ENCODE data around the gene PHLDA3.
"Not testable (repeated sequence)": the region's sequence is repeated elsewhere in the genome, so short reads cannot be mapped to it uniquely, and the experiment has no call there.

The PHLDA3 gene

DNA sequence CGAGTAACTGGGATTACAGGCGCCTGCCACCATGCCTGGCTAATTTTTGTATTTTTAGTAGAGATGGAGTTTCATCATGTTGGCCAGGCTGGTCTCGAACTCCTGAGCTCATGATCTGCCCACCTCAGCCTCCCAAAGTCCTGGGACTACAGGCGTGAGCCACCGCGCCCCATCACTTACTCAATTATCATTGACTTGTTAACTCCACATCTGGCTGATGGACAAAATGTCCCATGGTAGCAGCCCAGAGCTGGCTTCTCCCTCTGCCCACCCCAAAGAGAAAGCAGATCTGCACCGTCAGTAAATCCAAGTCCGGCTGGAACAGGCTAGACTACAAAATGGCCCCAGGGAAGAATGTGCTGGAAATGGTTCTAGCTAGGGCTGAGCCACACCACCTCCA is 3.3 kb upstream of the PHLDA3 start:
- not testable (repeated sequence) for H3K9ac ChIP-seq (ENCODE audit: low read length); H3K27me3 ChIP-seq (replicated peaks; ENCODE audit: control insufficient read depth, insufficient read depth, low read length); H3K4me3 ChIP-seq (ENCODE audit: low read length); DNase-seq (ENCODE audit: low read depth); H3K36me3 ChIP-seq (ENCODE audit: control insufficient read depth, insufficient read depth, low read length, severe bottlenecking); H3K9me3 ChIP-seq (ENCODE audit: control insufficient read depth, low read length)
- peaks cover 25% of the 10 kb centered on the region for H3K4me1 ChIP-seq (ENCODE audit: control insufficient read depth, insufficient read depth, low read length)

DNA sequence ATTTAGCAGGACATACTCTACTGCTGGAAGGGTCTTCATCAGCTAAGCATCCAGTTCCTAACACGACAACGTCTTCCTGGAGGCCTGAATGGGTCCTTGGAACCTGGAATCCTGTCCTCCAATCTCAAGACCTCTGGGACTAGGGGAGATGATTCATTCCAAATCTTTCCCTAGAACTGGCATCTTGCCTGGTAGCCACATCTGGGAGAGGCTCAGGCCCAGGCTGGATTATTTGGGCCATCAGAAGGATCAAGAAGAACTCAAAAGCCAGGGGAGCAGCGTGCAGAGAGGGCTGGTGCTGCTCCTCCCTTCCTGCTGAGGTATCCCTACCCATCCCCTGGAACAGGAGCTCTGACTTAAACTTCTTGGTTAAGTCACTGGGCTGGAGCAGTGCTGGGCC is 2.8 kb upstream of the PHLDA3 start:
- Histone ChIP-seq H3K4me1 (ENCODE audit: control insufficient read depth, insufficient read depth, low read length) (peaks cover 23% of the 10 kb centered on the region), H3K9me3 (ENCODE audit: control insufficient read depth, low read length) (no peaks in the 10 kb centered on the region), H3K4me3 (ENCODE audit: low read length) (no peak overlapping the region), H3K27me3 (replicated peaks; ENCODE audit: control insufficient read depth, insufficient read depth, low read length) (no peaks in the 10 kb centered on the region), H3K36me3 (ENCODE audit: control insufficient read depth, insufficient read depth, low read length, severe bottlenecking) (no peaks in the 10 kb centered on the region), H3K9ac (ENCODE audit: low read length) (no peak overlapping the region)
- peak; percentile 81 for DNase-seq (ENCODE audit: low read depth)

DNA sequence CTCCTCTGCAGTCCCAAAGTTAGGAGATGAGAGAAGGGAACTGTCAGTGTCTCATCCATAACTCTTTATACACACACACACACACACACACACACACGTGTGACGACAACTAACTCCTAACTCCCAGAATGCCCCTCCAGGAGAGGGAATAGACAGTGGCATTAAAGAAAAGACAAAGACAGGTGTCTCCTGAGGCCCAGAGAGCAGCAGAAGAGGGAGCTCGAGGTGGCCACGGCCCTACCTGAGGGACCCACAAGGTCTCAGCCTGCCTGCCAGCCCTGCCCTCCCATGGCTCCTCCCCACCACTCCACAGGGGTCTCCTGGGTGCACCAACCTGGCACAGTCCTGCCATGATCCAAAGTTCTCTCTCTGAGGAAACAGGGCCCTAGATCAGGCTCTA is 1.6 kb upstream of the PHLDA3 start:
- H3K9ac ChIP-seq (ENCODE audit: low read length): no peak overlapping the region
- no peaks in the 10 kb centered on the region for H3K27me3 ChIP-seq (replicated peaks; ENCODE audit: control insufficient read depth, insufficient read depth, low read length)
- no peak for DNase-seq (ENCODE audit: low read depth)
- H3K9me3 ChIP-seq (ENCODE audit: control insufficient read depth, low read length): no peaks in the 10 kb centered on the region
- peaks cover 8% of the 10 kb centered on the region for H3K36me3 ChIP-seq (ENCODE audit: control insufficient read depth, insufficient read depth, low read length, severe bottlenecking)
- H3K4me3 ChIP-seq (ENCODE audit: low read length): no peak overlapping the region
- peaks cover 24% of the 10 kb centered on the region for H3K4me1 ChIP-seq (ENCODE audit: control insufficient read depth, insufficient read depth, low read length)

DNA sequence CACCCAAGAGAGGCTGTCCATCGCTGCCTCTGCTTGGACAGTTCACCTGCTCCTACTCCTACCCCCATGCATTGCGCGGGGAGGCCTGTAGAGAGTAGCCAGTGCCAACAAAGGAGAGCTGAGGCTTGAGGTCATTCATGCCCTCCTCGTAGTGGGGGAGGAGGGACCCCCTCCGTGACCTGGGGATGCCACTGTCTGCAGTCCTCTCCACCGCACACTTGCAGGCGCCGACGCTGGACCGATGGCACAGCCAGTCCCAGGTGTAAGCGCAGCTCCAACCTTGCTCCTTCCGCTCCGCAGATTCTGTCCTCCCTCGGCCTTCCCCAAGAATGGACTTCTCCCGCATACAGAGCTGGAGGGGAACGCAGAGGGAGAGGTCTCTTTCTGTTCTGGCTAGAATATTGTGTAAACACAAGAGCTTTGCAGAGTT is 672 bp upstream of the PHLDA3 start:
- peaks cover 17% of the 10 kb centered on the region for H3K36me3 ChIP-seq (ENCODE audit: control insufficient read depth, insufficient read depth, low read length, severe bottlenecking)
- no peaks in the 10 kb centered on the region for H3K27me3 ChIP-seq (replicated peaks; ENCODE audit: control insufficient read depth, insufficient read depth, low read length)
- no peak for DNase-seq (ENCODE audit: low read depth)
- peak overlapping the region; percentile 99 for H3K9ac ChIP-seq (ENCODE audit: low read length)
- H3K9me3 ChIP-seq (ENCODE audit: control insufficient read depth, low read length): no peaks in the 10 kb centered on the region
- H3K4me1 ChIP-seq (ENCODE audit: control insufficient read depth, insufficient read depth, low read length): peaks cover 33% of the 10 kb centered on the region
- peak overlapping the region; percentile 97 for H3K4me3 ChIP-seq (ENCODE audit: low read length)

DNA sequence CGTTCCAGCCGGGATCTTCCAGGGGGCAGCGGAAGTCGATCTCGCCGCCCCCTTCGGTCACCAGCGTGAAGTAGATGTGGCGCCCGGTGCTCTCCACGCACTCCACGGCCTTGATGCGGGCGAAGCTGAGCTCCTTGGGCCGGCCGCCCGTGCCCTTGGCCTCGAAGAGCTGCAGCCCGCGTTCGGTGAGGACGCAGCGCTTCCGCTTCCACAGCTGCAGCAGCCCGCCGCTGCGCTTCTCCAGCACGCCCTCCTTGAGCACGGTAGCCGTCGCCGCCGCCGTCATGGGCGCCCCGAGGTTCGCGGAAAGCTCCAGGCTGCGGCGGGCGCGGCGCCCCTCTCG is 516 bp downstream of the PHLDA3 start:
- H3K27me3 ChIP-seq (replicated peaks; ENCODE audit: control insufficient read depth, insufficient read depth, low read length): no peaks in the 10 kb centered on the region
- no peaks in the 10 kb centered on the region for H3K9me3 ChIP-seq (ENCODE audit: control insufficient read depth, low read length)
- H3K36me3 ChIP-seq (ENCODE audit: control insufficient read depth, insufficient read depth, low read length, severe bottlenecking): peaks cover 24% of the 10 kb centered on the region
- peaks cover 44% of the 10 kb centered on the region for H3K4me1 ChIP-seq (ENCODE audit: control insufficient read depth, insufficient read depth, low read length)
- H3K9ac ChIP-seq (ENCODE audit: low read length): peak overlapping the region; percentile 99
- H3K4me3 ChIP-seq (ENCODE audit: low read length): peak overlapping the region; percentile 97
- peak; percentile 58 for DNase-seq (ENCODE audit: low read depth)

DNA sequence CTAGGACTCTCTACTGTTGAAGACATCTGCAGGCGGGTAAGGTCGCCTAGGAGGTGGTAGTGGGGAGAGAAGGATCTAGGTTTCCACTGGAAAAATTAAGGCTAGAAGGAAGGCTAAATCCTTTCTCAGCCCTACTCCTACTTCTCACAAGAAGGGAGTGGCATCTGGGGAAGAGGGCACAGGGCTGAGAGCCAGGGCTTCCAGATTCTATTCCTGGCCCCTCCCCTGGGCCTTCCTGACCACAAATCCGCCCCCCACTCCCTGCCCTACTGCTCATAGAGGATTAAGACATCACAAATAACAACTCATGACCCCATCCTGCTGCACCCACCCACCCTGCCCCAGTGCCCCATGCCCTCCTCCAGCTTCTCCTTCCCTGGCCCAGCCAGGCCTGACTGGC is 2.5 kb downstream of the PHLDA3 start:
- Histone ChIP-seq H3K9me3 (ENCODE audit: control insufficient read depth, low read length) (no peaks in the 10 kb centered on the region), H3K4me1 (ENCODE audit: control insufficient read depth, insufficient read depth, low read length) (peaks cover 57% of the 10 kb centered on the region), H3K27me3 (replicated peaks; ENCODE audit: control insufficient read depth, insufficient read depth, low read length) (no peaks in the 10 kb centered on the region), H3K36me3 (ENCODE audit: control insufficient read depth, insufficient read depth, low read length, severe bottlenecking) (peaks cover 24% of the 10 kb centered on the region), H3K4me3 (ENCODE audit: low read length) (peak overlapping the region; percentile 97), H3K9ac (ENCODE audit: low read length) (peak overlapping the region; percentile 99)
- DNase-seq (ENCODE audit: low read depth): peak; percentile 70

DNA sequence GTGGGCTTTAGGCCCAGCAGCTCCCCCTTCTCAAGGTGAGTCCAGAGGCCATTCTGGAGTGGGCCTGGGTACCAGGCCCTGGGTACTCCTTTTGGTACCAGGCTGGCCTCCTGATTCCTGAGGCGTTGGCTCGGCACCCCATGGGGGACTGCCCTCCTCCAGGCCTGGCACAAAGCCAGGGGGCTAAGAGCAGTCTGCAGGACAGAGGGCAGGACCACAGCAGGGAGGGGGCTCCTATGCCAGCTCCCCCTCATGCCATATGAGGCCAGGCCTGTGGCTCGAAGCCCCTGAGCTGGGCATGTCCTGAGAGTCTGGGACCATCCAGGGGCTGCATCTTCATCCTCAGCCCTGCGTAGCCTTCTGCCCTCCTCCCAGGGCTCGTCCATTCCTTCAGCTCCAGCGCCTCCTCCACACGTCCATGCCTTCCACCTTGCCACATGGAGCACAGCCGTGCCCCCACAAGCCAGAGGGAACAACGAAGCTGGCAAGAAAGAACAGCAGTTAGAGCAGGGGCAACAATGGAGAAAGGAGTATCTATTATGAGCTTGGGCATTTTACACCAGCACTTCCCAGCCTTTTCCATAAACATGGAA is 3.2 kb downstream of the PHLDA3 start:
- no peaks in the 10 kb centered on the region for H3K27me3 ChIP-seq (replicated peaks; ENCODE audit: control insufficient read depth, insufficient read depth, low read length)
- no peak for DNase-seq (ENCODE audit: low read depth)
- H3K36me3 ChIP-seq (ENCODE audit: control insufficient read depth, insufficient read depth, low read length, severe bottlenecking): peaks cover 24% of the 10 kb centered on the region
- H3K4me3 ChIP-seq (ENCODE audit: low read length): peak overlapping the region; percentile 97
- no peaks in the 10 kb centered on the region for H3K9me3 ChIP-seq (ENCODE audit: control insufficient read depth, low read length)
- H3K4me1 ChIP-seq (ENCODE audit: control insufficient read depth, insufficient read depth, low read length): peaks cover 62% of the 10 kb centered on the region
- peak overlapping the region; percentile 99 for H3K9ac ChIP-seq (ENCODE audit: low read length)

DNA sequence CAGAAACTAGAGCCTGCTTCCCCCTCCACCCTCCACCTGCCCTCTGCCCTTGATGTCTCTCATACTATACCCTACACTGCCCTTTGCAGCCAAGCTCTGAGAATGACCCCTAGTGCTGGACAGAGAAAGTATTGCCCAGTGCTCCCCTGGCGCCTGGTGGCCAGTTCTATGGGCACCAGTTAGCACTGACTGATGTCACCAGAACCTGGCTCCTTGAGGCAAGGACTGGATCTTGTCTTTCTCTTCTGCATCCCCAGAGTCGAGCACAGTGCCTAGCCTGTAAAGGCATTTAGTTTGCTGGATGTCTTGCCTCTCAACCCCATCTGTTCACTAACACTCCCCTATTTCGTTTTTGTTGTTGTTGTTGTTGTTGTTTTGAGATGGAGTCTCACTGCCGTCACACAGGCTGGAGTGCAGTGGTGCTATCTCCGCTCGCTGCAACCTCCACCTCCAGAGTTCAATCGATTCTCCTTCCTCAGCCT is 5.9 kb downstream of the PHLDA3 start:
- peaks cover 24% of the 10 kb centered on the region for H3K36me3 ChIP-seq (ENCODE audit: control insufficient read depth, insufficient read depth, low read length, severe bottlenecking)
- H3K9ac ChIP-seq (ENCODE audit: low read length): peak overlapping the region; percentile 99
- H3K4me3 ChIP-seq (ENCODE audit: low read length): no peak overlapping the region
- H3K9me3 ChIP-seq (ENCODE audit: control insufficient read depth, low read length): no peaks in the 10 kb centered on the region
- no peaks in the 10 kb centered on the region for H3K27me3 ChIP-seq (replicated peaks; ENCODE audit: control insufficient read depth, insufficient read depth, low read length)
- H3K4me1 ChIP-seq (ENCODE audit: control insufficient read depth, insufficient read depth, low read length): peaks cover 69% of the 10 kb centered on the region
- DNase-seq (ENCODE audit: low read depth): peak; percentile 36

DNA sequence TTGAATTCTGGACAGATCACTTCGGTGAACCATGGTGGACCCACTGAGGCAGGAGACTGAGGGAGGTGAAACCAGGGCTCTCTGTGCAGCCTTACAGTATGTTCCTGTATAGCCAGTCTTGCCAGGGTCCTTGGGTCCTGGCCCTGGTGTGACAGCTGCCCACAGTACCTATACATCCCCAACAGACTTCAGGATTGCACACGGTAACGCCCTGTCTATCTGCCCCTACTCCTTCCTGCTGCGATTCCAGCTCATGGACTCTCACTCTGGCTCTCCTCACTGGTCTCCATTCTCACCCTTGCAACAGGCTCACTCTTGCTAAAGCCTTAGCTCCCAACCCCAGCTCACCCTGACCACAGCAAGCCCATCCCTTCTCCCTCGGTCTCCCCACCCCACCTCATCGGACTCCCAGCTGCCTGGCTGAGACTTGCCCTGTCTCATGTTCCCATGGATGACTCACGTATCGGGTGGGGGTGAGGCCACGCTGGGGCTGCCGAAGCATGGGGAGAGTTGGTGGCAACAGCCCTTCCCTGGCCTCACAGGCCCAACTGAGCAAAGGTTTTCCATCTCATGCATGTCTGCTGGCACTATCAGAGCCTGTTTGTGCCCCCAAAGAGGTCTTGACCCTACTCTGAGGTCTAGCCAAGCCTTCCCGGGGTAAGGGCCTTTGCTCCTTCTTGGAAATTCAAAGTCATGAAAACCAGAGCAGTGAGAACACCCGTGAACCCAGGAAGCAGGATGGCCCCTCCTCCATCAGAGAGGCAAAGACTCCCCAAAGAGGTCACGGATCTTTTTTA is 7.1 kb downstream of the PHLDA3 start:
- Histone ChIP-seq H3K36me3 (ENCODE audit: control insufficient read depth, insufficient read depth, low read length, severe bottlenecking) (peaks cover 24% of the 10 kb centered on the region), H3K4me3 (ENCODE audit: low read length) (peak overlapping the region; percentile 62), H3K9me3 (ENCODE audit: control insufficient read depth, low read length) (no peaks in the 10 kb centered on the region), H3K27me3 (replicated peaks; ENCODE audit: control insufficient read depth, insufficient read depth, low read length) (no peaks in the 10 kb centered on the region), H3K9ac (ENCODE audit: low read length) (peak overlapping the region; percentile 99), H3K4me1 (ENCODE audit: control insufficient read depth, insufficient read depth, low read length) (peaks cover 80% of the 10 kb centered on the region)
- DNase-seq (ENCODE audit: low read depth): peak; percentile 98

DNA sequence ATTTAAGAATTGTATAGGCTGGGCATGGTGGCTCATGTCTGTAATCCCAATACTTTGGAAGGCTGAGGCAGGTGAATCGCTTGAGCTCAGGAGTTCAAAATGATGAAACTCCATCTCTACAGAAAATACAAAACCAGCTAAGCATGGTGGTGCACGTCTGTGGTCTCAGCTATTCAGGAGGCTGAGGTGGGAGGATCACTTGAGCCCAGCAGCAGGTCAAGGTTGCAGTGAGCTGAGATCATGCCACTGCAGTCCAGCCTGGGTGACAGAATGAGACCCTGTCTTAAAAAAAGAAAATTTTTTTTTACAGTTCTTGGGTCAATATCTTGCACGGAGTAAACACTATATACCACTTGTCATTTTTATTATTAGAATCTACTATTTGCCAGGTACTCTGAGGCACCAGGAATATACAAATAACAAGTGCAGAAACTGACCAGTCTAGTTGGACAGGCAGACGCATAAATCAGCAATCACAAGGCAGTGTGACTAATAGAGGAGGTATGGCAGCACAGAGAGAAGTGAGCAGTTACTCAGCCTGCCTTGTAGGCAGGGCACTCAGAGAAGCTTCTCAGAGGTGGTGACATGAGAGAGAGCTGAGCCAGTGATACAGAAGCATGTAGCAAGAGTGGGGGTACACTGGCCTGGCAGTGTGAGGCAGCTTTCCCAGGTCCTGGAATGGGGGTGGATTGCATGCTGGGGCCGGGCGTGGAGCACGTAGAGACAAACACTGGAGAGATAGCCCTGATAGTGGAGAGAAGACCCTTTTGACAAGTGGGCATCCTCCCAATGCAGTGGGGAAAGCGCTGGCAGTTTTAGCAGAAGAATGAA is 8.0 kb downstream of the PHLDA3 start:
- peak; percentile 95 for DNase-seq (ENCODE audit: low read depth)
- H3K4me1 ChIP-seq (ENCODE audit: control insufficient read depth, insufficient read depth, low read length): peaks cover 84% of the 10 kb centered on the region
- peak overlapping the region; percentile 62 for H3K4me3 ChIP-seq (ENCODE audit: low read length)
- peaks cover 20% of the 10 kb centered on the region for H3K36me3 ChIP-seq (ENCODE audit: control insufficient read depth, insufficient read depth, low read length, severe bottlenecking)
- no peaks in the 10 kb centered on the region for H3K27me3 ChIP-seq (replicated peaks; ENCODE audit: control insufficient read depth, insufficient read depth, low read length)
- H3K9ac ChIP-seq (ENCODE audit: low read length): peak overlapping the region; percentile 87
- no peaks in the 10 kb centered on the region for H3K9me3 ChIP-seq (ENCODE audit: control insufficient read depth, low read length)

DNA sequence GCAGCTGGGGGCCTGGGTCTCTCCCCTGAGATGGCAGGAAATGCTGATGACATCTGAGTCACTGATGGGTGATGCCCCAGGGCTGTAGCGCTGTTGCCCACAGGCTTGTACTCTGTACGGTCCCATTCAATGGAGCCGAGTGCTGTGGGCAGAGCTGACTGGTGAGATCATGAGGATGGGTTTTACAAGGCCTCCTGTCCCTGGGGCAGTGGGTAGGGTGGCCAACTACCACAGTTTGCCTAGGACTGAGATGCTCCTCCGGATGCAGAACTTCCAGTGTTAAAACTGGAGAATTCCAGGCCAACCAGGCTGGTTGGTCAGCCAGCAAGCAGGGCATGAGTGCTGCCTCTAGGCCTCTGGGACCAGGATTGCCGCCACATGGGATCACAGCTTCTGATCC is 9.2 kb downstream of the PHLDA3 start:
- Histone ChIP-seq H3K27me3 (replicated peaks; ENCODE audit: control insufficient read depth, insufficient read depth, low read length) (no peaks in the 10 kb centered on the region), H3K9me3 (ENCODE audit: control insufficient read depth, low read length) (no peaks in the 10 kb centered on the region), H3K4me1 (ENCODE audit: control insufficient read depth, insufficient read depth, low read length) (peaks cover 79% of the 10 kb centered on the region), H3K4me3 (ENCODE audit: low read length) (no peak overlapping the region), H3K36me3 (ENCODE audit: control insufficient read depth, insufficient read depth, low read length, severe bottlenecking) (peaks cover 8% of the 10 kb centered on the region), H3K9ac (ENCODE audit: low read length) (no peak overlapping the region)
- DNase-seq (ENCODE audit: low read depth): no peak

All from adipocyte (in vitro differentiated cells).